Astrocyte of the cerebellum (primary cell): ENCODE measurements around the gene PGM2.

Source experiments
- DNase-seq: peaks from one replicate; pipeline ENCODE4 v3.0.0-alpha.2; 2011; ENCODE audit warnings: low read depth
- H3K4me3 ChIP-seq: 2 replicates; pipeline ENCODE4 v1.5.1; 2011; ENCODE audit warnings: mild to moderate bottlenecking, low read depth, low read length, moderate library complexity
- CTCF ChIP-seq: IDR thresholded peaks from 2 replicates; pipeline ENCODE4 v1.5.1; 2012; ENCODE audit warnings: low read length, low read depth, moderate library complexity, mild to moderate bottlenecking; ENCODE audit errors: missing control alignments
- in situ Hi-C: cut with HindIII; loops from 2 replicates; pipeline ENCODE4 v1.10.0; 2017; ENCODE audit warnings: low sequenced_read_pairs

PGM2 gene

GRCh38 chr4:37891260-37892159 is 65.0 kb downstream of the PGM2 start:
- DNase-seq = no peak
- in situ Hi-C loops = no loop called here
- peak overlapping the region; percentile 55 for H3K4me3 ChIP-seq
- TF ChIP-seq CTCF = no peak

DNA sequence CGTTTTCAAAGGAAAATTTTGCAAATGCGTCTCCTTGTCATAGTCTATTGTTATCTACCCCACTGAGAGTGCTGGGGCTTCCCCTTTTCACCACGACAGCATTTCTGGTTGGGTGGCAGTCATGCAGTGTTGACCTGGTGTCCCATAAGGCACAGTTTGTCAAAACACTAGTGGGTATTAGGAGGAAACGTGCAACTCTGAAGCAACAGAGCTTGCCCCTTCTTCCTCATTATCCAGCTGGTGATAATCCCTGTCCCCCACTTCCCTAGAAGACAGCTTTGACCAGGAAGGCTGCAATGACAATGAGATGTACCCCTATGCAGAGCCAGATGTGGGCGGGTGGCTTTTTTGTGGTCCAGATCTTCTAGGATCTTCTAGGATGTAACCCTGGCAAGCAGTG is 66.2 kb downstream of the PGM2 start:
- in situ Hi-C loops = no loop called here
- TF ChIP-seq CTCF = no peak
- no peak overlapping the region for H3K4me3 ChIP-seq
- no peak for DNase-seq

- in situ Hi-C loops = no loop called here
- DNase-seq = no peak
- no peak overlapping the region for H3K4me3 ChIP-seq
- no peak for TF ChIP-seq CTCF
Observed at GRCh38 chr4:37893164-37893563, 66.7 kb downstream of the PGM2 start.

- H3K4me3 ChIP-seq = no peak overlapping the region
- DNase-seq = no peak
- in situ Hi-C loops = loop anchor here (5.0 kb wide), 1 partner anchor 38 kb away; no protein-coding TSS in a partner anchor
- TF ChIP-seq CTCF = no peak
Observed at GRCh38 chr4:37895271-37895670, 68.8 kb downstream of the PGM2 start.

DNA sequence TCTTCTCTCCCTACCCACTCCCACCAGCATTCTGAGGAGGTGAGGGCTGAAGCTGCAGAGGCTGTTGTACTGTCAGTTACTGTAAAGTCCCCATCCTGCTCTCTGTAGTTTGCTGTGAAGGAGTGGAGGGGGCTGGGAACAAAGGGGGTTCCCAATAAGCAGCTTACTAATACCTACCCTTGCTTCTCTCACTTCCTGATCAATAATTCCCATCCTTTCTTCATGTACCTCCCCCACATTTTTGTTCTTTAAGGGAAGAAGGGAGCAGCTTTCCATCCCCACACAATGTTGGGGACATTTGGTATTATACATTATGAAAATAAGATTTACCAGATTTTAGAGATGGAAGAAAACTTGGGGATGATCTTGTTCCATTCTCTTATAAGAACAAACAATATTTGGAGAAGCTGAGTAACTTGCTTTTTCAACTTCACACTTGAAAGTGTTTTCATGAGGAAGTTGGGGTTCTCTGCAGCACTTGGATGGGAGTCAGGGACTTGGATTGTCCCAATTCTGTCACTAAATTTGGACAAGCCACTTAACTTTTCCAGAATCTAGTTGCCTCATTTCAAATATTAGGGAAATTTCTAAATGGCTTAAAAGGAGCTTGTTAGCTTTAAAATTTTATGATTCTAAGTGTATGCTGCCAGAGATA is 69.8 kb downstream of the PGM2 start:
- H3K4me3 ChIP-seq = no peak overlapping the region
- TF ChIP-seq CTCF = no peak
- DNase-seq = no peak
- in situ Hi-C loops = loop anchor here (5.0 kb wide), 1 partner anchor 39 kb away; no protein-coding TSS in a partner anchor

- H3K4me3 ChIP-seq = no peak overlapping the region
- no peak for TF ChIP-seq CTCF
- DNase-seq = no peak
- in situ Hi-C loops = no loop called here
Observed at GRCh38 chr4:37902212-37902611, 75.7 kb downstream of the PGM2 start.
